ENCODE data around the gene NDUFA6.

Gene NDUFA6

GRCh38 chr22:42069801-42070516 lies 20.6 kb downstream of the NDUFA6 start:
- TF ChIP-seq ZFX (IDR thresholded peaks at IDR 0.05): no peak
- TF ChIP-seq CTCF (conservative IDR thresholded peaks at IDR 0.05): no peak
- peak overlapping the region; percentile 81 for H3K27ac ChIP-seq

- H3K27ac ChIP-seq: no peak overlapping the region
- TF ChIP-seq ZFX (IDR thresholded peaks at IDR 0.05) (no peak), CTCF (conservative IDR thresholded peaks at IDR 0.05) (no peak)
These were observed 22.3 kb downstream of the NDUFA6 start for GRCh38 chr22:42068291-42068690.

- TF ChIP-seq ZFX (IDR thresholded peaks at IDR 0.05) (no peak), CTCF (conservative IDR thresholded peaks at IDR 0.05) (no peak)
These were observed 22.8 kb downstream of the NDUFA6 start for GRCh38 chr22:42067671-42068251.

GRCh38 chr22:42066937-42067336 lies 23.6 kb downstream of the NDUFA6 start:
- no peak overlapping the region for H3K27ac ChIP-seq
- TF ChIP-seq CTCF (conservative IDR thresholded peaks at IDR 0.05) (no peak), ZFX (IDR thresholded peaks at IDR 0.05) (no peak)

More at GRCh38 chr22:42067671-42068251, 22.8 kb downstream of the NDUFA6 start:
- H3K27ac ChIP-seq: no peak overlapping the region

GRCh38 chr22:42066126-42066761 lies 24.3 kb downstream of the NDUFA6 start:
- no peak overlapping the region for H3K27ac ChIP-seq
- no peak for TF ChIP-seq CTCF (conservative IDR thresholded peaks at IDR 0.05)

GRCh38 chr22:42065438-42066125 lies 25.0 kb downstream of the NDUFA6 start:
- no peak overlapping the region for H3K27ac ChIP-seq
- no peak for TF ChIP-seq ZFX (IDR thresholded peaks at IDR 0.05)

- TF ChIP-seq CTCF (conservative IDR thresholded peaks at IDR 0.05) (no peak), ZFX (IDR thresholded peaks at IDR 0.05) (no peak)
- H3K27ac ChIP-seq: no peak overlapping the region
These were observed 25.9 kb downstream of the NDUFA6 start for GRCh38 chr22:42064629-42065028.
